Calu3 (cell line): ENCODE results near the gene TNFRSF21. TPM values are rescaled to one million over a fixed set of nuclear protein-coding genes. Genes with fewer than 3 reads are reported as not detected.

Experiments
- BruUV-seq: library from RNA; stranded (reverse); fragments of 400-500 nt; replicated peaks from 2 replicates; lab custom pipeline; 2021; lab: Mats Ljungman, UMichigan
- CTCF ChIA-PET: fragments of 300-600 bp; sonication (Branson Sonifier 250); formaldehyde crosslinking; loops from one replicate; lab custom pipeline; 2022; ENCODE audit warnings: antibody characterized with exemption; lab: Charles Lee
- DNase-seq: peaks from one replicate; pipeline ENCODE4 v3.0.0; 2022
- H3K27ac Mint-ChIP-seq: one replicate; pipeline ENCODE4 v1.8.0; 2022; ENCODE audit warnings: mixed read lengths; ENCODE audit not compliant: unreplicated experiment
- H3K27me3 Mint-ChIP-seq: one replicate; pipeline ENCODE4 v1.8.0; 2022; ENCODE audit warnings: mixed read lengths; ENCODE audit not compliant: unreplicated experiment
- H3K36me3 Mint-ChIP-seq: one replicate; pipeline ENCODE4 v1.8.0; 2022; ENCODE audit warnings: mild to moderate bottlenecking, moderate library complexity, mixed read lengths; ENCODE audit not compliant: insufficient read depth, unreplicated experiment
- H3K4me1 Mint-ChIP-seq: one replicate; pipeline ENCODE4 v1.8.0; 2022; ENCODE audit warnings: mild to moderate bottlenecking, low read depth, mixed read lengths; ENCODE audit not compliant: unreplicated experiment
- H3K4me3 Mint-ChIP-seq: one replicate; pipeline ENCODE4 v1.8.0; 2022; ENCODE audit warnings: mild to moderate bottlenecking, low read depth, moderate library complexity, mixed read lengths; ENCODE audit not compliant: unreplicated experiment
- H3K9me3 Mint-ChIP-seq: one replicate; pipeline ENCODE4 v1.8.0; 2022; ENCODE audit warnings: low read depth, mixed read lengths; ENCODE audit not compliant: unreplicated experiment
- intact Hi-C: fragments of 100-400 bp; cut with micrococcal nuclease; formaldehyde crosslinking; loops from one replicate; pipeline ENCODE4 v1.10.0; 2022; ENCODE audit not compliant: unreplicated experiment
- total RNA-seq: library from RNA; stranded (reverse); gene quantifications from 2 replicates; pipeline ENCODE4 v1.2.3, GENCODE V29; 2022
- TF ChIP-seq, protein P1 (sequence below): fragments of 200-600 bp; IDR thresholded peaks from one replicate; pipeline ENCODE4 v1.8.0; 2022; ENCODE audit warnings: antibody characterized with exemption; ENCODE audit not compliant: unreplicated experiment

TNFRSF21 gene
- total RNA-seq, 1 experiment from 2014 or later = 255 TPM

DNA sequence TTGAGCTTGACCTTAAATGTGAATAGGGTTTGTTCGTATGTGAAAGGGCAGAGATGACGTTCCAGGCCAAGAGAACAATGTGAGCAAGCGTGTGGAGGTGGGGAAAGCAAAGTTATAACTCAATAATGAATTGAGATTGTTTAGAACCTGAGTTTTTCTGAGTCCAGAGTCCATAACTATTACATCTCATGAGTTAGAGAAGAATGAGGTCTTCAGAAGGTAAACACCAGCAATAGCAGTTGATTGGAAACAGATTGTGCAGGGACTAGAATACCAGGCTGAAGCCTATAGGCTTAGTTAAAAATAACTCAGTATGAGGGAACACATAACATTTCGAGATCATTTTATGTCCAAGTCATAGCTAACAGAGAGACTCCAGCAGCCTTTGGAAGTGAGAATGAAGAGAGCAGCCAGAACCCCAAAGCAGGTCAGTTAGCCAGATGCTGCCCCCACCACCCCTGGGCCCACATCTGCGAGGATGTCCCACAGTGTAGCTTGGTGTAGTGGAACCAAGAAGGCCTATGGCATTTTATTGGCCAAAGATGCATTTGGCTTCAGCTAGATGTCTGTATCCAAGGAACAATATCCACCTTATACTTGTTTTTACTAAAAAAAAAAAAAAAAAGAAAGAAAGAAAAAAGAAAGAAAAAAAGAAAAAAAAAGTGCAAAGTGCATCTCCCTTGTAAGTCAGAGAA is 121.7 kb downstream of the TNFRSF21 start:
- intact Hi-C loops = loop anchor here (1.0 to 5.0 kb wide), 4 partner anchors 53 to 114 kb away; no protein-coding TSS in a partner anchor
- H3K36me3 Mint-ChIP-seq = no peaks in the 10 kb centered on the region
- no peak for DNase-seq
- peak overlapping the region; percentile 81 for H3K27ac Mint-ChIP-seq
- CTCF ChIA-PET = interaction anchor here (0.7 to 1.3 kb wide), 5 partner anchors 13 to 554 kb away, joined by 3 to 5 read pairs (median 3); no protein-coding TSS in a partner anchor
- H3K9me3 Mint-ChIP-seq = no peaks in the 10 kb centered on the region
- no TSS peak for BruUV-seq
- H3K4me1 Mint-ChIP-seq = peaks cover 51% of the 10 kb centered on the region
- H3K4me3 Mint-ChIP-seq = peak overlapping the region; percentile 21
- no peaks in the 10 kb centered on the region for H3K27me3 Mint-ChIP-seq
- TF ChIP-seq, protein P1, sequence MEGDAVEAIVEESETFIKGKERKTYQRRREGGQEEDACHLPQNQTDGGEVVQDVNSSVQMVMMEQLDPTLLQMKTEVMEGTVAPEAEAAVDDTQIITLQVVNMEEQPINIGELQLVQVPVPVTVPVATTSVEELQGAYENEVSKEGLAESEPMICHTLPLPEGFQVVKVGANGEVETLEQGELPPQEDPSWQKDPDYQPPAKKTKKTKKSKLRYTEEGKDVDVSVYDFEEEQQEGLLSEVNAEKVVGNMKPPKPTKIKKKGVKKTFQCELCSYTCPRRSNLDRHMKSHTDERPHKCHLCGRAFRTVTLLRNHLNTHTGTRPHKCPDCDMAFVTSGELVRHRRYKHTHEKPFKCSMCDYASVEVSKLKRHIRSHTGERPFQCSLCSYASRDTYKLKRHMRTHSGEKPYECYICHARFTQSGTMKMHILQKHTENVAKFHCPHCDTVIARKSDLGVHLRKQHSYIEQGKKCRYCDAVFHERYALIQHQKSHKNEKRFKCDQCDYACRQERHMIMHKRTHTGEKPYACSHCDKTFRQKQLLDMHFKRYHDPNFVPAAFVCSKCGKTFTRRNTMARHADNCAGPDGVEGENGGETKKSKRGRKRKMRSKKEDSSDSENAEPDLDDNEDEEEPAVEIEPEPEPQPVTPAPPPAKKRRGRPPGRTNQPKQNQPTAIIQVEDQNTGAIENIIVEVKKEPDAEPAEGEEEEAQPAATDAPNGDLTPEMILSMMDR = no peak

DNA sequence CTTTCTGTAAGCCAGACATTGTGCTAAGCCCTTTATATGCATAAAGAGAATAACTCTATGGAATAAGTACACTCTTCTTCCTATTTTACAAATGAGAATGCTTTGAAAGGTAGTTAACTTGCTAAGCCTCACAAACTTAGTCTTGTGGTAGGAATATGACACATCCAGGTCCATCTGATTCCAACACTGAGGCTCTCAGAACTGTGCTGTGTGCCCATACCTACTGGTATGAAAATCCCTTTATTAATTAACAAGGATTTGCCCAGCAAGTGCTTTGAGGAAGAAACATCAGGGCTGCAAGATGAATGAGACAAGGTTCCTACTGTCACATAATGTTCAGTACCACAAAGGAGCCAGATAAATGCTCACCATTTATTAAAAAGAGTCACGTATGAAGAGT is 122.6 kb downstream of the TNFRSF21 start:
- no peaks in the 10 kb centered on the region for H3K9me3 Mint-ChIP-seq
- TF ChIP-seq, protein P1 = no peak
- H3K4me3 Mint-ChIP-seq = no peak overlapping the region
- no peak for DNase-seq
- no TSS peak for BruUV-seq
- H3K4me1 Mint-ChIP-seq = peaks cover 60% of the 10 kb centered on the region
- H3K27me3 Mint-ChIP-seq = no peaks in the 10 kb centered on the region
- CTCF ChIA-PET = no interaction called here
- intact Hi-C loops = loop anchor here (5.0 kb wide), 1 partner anchor 115 kb away; no protein-coding TSS in a partner anchor
- no peaks in the 10 kb centered on the region for H3K36me3 Mint-ChIP-seq
- peak overlapping the region; percentile 81 for H3K27ac Mint-ChIP-seq

DNA sequence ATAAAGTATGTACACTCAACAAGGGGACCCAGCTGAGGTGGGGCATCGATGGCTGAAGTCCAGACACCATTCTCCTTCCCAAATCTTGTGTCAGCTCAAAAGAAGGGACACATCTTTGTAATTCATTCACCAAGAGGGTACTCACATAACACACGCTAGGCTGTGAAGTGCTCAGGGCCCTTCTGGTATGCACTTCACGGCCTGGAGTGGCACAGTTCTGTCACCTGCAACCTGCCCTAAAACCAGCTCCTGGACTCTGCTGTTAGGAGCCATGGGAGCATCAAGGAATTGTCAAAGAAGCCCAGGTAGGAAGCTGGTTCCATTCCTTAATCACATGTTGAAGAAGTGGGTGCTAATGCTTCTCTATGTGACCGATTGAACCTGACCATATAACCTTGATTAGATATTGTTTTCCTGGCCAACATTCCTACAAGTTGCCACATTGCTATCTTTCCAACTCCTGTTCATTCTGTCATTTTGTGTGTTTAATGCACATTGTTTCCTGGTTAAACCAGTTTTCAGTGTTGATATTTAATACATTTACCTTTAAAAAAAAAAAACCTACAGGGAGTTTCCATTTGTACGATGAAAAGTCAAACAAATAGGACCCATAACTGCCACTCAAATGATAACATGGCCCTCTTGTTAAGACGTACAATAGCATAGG is 127.3 kb downstream of the TNFRSF21 start:
- Mint-ChIP-seq H3K4me1 (peaks cover 60% of the 10 kb centered on the region), H3K9me3 (no peaks in the 10 kb centered on the region), H3K4me3 (peak overlapping the region; percentile 7), H3K27me3 (no peaks in the 10 kb centered on the region), H3K36me3 (no peaks in the 10 kb centered on the region), H3K27ac (peak overlapping the region; percentile 77)
- DNase-seq = peak; percentile 20
- no TSS peak for BruUV-seq
- CTCF ChIA-PET = no interaction called here
- intact Hi-C loops = loop anchor here (1.0 to 2.0 kb wide), 2 partner anchors 22 to 29 kb away; no protein-coding TSS in a partner anchor
- TF ChIP-seq, protein P1 = no peak

DNA sequence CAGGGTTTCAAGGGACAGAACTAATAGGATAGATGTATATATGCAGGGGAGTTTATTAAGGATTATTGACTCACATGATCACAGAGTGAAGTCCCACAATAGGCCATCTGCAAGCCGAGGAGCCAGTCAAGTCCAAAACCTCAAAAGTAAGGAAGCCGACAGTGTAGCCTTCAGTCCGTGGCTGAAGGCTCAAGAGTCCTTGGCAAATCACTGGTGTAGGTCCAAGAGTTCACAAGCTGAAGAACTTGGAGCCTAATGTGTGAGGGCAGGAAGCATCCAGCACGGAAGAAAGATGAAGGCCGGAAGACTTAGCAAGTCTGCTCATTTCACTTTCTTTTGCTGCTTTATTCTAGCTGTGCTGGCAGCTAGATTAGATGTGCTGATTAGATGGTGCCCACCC is 128.0 kb downstream of the TNFRSF21 start:
- BruUV-seq = no TSS peak
- no peaks in the 10 kb centered on the region for H3K9me3 Mint-ChIP-seq
- no peaks in the 10 kb centered on the region for H3K36me3 Mint-ChIP-seq
- CTCF ChIA-PET = no interaction called here
- TF ChIP-seq, protein P1 = no peak
- intact Hi-C loops = loop anchor here (1.0 to 2.0 kb wide), 2 partner anchors 21 to 28 kb away; no protein-coding TSS in a partner anchor
- peaks cover 52% of the 10 kb centered on the region for H3K4me1 Mint-ChIP-seq
- H3K27me3 Mint-ChIP-seq = no peaks in the 10 kb centered on the region
- H3K4me3 Mint-ChIP-seq = no peak overlapping the region
- no peak for DNase-seq
- no peak overlapping the region for H3K27ac Mint-ChIP-seq

Other genes with a start within 250 kb of the TNFRSF21 start
- 105 and 121 TPM in 2 replicates for gene CD2AP, start 167.9 kb upstream of the TNFRSF21 start, total RNA-seq